ENCODE results near the gene LCMT2. TPM values are rescaled to one million over a fixed set of nuclear protein-coding genes. Genes with fewer than 3 reads are reported as not detected.
A peak's percentile ranks its signal among the peaks of the same experiment; 100 is the strongest.

LCMT2 gene
- total RNA-seq, 1 donor from 2014 or later = 9.8 TPM

GRCh38 chr15:43346305-43346704, 15.9 kb upstream of the LCMT2 start:
- H3K4me1 Mint-ChIP-seq = no peaks in the 10 kb centered on the region
- DNase-seq (ENCODE audit: low spot score in 2 of 2, unreplicated experiment in 2 of 2) = no peak
- peaks cover 20% of the 10 kb centered on the region for H3K36me3 Mint-ChIP-seq
- H3K27me3 Mint-ChIP-seq (ENCODE audit: low read depth) = no peaks in the 10 kb centered on the region
- TF ChIP-seq, protein P1, sequence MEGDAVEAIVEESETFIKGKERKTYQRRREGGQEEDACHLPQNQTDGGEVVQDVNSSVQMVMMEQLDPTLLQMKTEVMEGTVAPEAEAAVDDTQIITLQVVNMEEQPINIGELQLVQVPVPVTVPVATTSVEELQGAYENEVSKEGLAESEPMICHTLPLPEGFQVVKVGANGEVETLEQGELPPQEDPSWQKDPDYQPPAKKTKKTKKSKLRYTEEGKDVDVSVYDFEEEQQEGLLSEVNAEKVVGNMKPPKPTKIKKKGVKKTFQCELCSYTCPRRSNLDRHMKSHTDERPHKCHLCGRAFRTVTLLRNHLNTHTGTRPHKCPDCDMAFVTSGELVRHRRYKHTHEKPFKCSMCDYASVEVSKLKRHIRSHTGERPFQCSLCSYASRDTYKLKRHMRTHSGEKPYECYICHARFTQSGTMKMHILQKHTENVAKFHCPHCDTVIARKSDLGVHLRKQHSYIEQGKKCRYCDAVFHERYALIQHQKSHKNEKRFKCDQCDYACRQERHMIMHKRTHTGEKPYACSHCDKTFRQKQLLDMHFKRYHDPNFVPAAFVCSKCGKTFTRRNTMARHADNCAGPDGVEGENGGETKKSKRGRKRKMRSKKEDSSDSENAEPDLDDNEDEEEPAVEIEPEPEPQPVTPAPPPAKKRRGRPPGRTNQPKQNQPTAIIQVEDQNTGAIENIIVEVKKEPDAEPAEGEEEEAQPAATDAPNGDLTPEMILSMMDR (IDR thresholded peaks at IDR 0.05; ENCODE audit: unreplicated experiment) = no peak
- H3K4me3 Mint-ChIP-seq = no peak overlapping the region
- no peaks in the 10 kb centered on the region for H3K9me3 Mint-ChIP-seq
- no peak overlapping the region for H3K27ac Mint-ChIP-seq

GRCh38 chr15:43330780-43331087, 361 bp upstream of the LCMT2 start:
- Mint-ChIP-seq H3K4me3 (peak overlapping the region; percentile 92), H3K4me1 (peaks cover 35% of the 10 kb centered on the region), H3K36me3 (peaks cover 11% of the 10 kb centered on the region), H3K27me3 (ENCODE audit: low read depth) (peaks cover under 1% of the 10 kb centered on the region), H3K27ac (peak overlapping the region; percentile 98), H3K9me3 (no peaks in the 10 kb centered on the region)
- TF ChIP-seq, protein P1 (IDR thresholded peaks at IDR 0.05; ENCODE audit: unreplicated experiment) = no peak
- DNase-seq (ENCODE audit: low spot score in 2 of 2, unreplicated experiment in 2 of 2) = no peak

DNA sequence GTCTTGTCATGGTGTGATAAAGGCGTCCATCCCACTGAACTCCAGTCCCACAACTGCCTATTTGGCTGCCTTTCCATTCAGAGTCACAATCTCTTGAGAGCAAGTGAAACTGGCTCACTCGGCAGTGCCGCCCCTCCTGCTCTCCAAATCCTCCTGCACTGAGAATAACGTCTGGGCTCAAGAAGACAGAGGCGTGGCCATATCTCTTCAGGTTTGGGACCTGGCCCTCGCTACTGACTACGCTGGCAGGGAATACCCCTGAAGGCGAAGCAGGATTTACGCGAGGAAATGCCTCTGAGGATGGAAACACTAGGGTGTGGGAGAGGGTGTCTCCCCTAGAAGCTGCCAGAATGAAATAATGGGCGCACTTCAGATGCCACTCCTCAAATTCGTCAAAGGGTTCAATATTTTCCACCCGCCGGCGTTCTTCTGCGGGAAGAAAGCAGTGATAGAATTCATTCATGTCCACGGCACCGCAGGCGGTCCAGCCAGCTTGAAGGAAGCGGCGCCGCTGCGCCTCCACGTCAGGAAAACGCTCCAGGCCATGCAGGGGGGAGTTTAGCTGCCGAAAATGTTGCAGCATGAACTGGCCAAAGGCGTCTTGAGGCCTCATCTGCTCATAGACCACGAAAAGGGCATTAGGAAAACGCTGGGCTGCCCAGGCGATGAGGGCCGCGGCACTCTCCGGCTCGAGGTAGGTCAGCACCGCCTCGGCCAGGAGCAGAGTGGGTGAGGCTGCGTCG, 985 bp downstream of the LCMT2 start:
- Mint-ChIP-seq H3K27me3 (ENCODE audit: low read depth) (peaks cover 10% of the 10 kb centered on the region), H3K4me3 (peak overlapping the region; percentile 92), H3K27ac (peak overlapping the region; percentile 98), H3K4me1 (peaks cover 35% of the 10 kb centered on the region), H3K36me3 (peaks cover 4% of the 10 kb centered on the region), H3K9me3 (no peaks in the 10 kb centered on the region)
- peak in 1 of 2 experiments; percentile 52 for DNase-seq (ENCODE audit: low spot score in 2 of 2, unreplicated experiment in 2 of 2)
- TF ChIP-seq, protein P1 (IDR thresholded peaks at IDR 0.05; ENCODE audit: unreplicated experiment) = no peak

DNA sequence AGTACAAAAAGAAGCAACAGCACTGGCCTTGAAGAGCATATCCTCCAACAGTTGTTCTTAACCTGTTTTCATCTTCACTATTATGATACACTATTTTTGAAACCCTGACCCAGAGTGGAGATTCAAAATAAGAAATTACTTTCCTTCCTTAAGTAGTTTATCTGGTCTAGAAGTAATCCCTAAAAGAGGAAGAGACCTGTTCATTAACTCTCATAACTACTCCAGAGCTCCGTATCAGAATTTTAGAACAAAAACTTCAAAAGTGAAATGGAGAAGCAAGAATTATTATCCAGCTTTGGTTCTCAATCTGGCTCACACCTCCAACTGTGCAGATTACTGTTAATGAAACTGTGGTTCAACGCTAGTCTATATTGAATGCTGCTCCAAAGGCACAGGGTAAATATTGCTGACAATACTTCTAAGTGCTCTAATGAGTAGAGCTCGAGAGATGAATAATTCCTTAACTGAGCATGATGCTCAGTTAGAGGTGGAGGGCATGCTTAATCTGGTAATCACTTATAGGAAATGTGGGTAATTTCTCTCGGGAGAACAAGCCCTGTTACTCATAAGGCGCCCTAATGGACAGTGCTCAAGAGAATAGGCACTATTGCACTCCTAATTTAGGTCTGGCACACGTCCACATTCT, 5.2 kb downstream of the LCMT2 start:
- no peak for DNase-seq (ENCODE audit: low spot score in 2 of 2, unreplicated experiment in 2 of 2)
- Mint-ChIP-seq H3K4me1 (peaks cover 19% of the 10 kb centered on the region), H3K27me3 (ENCODE audit: low read depth) (peaks cover 36% of the 10 kb centered on the region), H3K27ac (no peak overlapping the region), H3K4me3 (no peak overlapping the region), H3K9me3 (no peaks in the 10 kb centered on the region), H3K36me3 (no peaks in the 10 kb centered on the region)
- TF ChIP-seq, protein P1 (IDR thresholded peaks at IDR 0.05; ENCODE audit: unreplicated experiment) = no peak

GRCh38 chr15:43318990-43319771, 11.2 kb downstream of the LCMT2 start:
- TF ChIP-seq, protein P1 (IDR thresholded peaks at IDR 0.05; ENCODE audit: unreplicated experiment) = no peak
- Mint-ChIP-seq H3K36me3 (no peaks in the 10 kb centered on the region), H3K27ac (no peak overlapping the region), H3K4me1 (no peaks in the 10 kb centered on the region), H3K9me3 (no peaks in the 10 kb centered on the region), H3K4me3 (no peak overlapping the region), H3K27me3 (ENCODE audit: low read depth) (peaks cover 60% of the 10 kb centered on the region)
- no peak for DNase-seq (ENCODE audit: low spot score in 2 of 2, unreplicated experiment in 2 of 2)
